PC-3 (cell line): ENCODE data around the gene TDRD12. TPM values are rescaled to one million over a fixed set of nuclear protein-coding genes. Genes with fewer than 3 reads are reported as not detected.
A peak's percentile ranks its signal among the peaks of the same experiment; 100 is the strongest.

ENCODE experiments used
- ATAC-seq: fragments of 200-7000 bp; cut with Tn5 transposase; 2 replicates; pipeline ENCODE4 v1.9.1; 2020; ENCODE audit warnings: mild to moderate bottlenecking, moderate library complexity
- BruUV-seq: library from RNA; stranded (reverse); fragments of 400-500 nt; replicated peaks from 2 replicates; lab custom pipeline; 2021; lab: Mats Ljungman, UMichigan
- CTCF ChIA-PET: fragments of 300-600 bp; sonication (Branson Sonifier 250); formaldehyde crosslinking; loops from one replicate; lab custom pipeline; 2022; ENCODE audit warnings: antibody characterized with exemption; lab: Charles Lee
- POLR2A ChIA-PET: fragments of 300-600 bp; sonication (Branson Sonifier 250); formaldehyde crosslinking; loops from one replicate; lab custom pipeline; 2022; ENCODE audit warnings: antibody characterized with exemption; ENCODE audit not compliant: unreplicated experiment; lab: Charles Lee
- DNase-seq: peaks from one replicate; pipeline ENCODE4 v3.0.0-alpha.2; 2015
- H2AFZ ChIP-seq: fragments of 300-600 bp; sonication (generic); 2 replicates; pipeline ENCODE4 v1.6.0; 2016; ENCODE audit warnings: antibody characterized with exemption, low read length
- H3F3A ChIP-seq: fragments of 300-600 bp; sonication (generic); one replicate; pipeline ENCODE4 v1.6.0; 2017; ENCODE audit warnings: antibody characterized with exemption, low read length, control low read depth, mild to moderate bottlenecking; ENCODE audit not compliant: unreplicated experiment
- H3K27ac ChIP-seq: fragments of 300-600 bp; sonication (generic); 2 replicates; pipeline ENCODE4 v1.5.1; 2016; ENCODE audit warnings: mild to moderate bottlenecking, low read length
- H3K27me3 ChIP-seq: fragments of 300-600 bp; sonication (generic); 2 replicates; pipeline ENCODE4 v1.6.1; 2016; ENCODE audit warnings: low read length, mixed read lengths
- H3K36me3 ChIP-seq: fragments of 300-600 bp; sonication (generic); 2 replicates; pipeline ENCODE4 v1.6.1; 2016; ENCODE audit warnings: low read depth, mixed run types, low read length, mixed read lengths
- H3K4me1 ChIP-seq: fragments of 300-600 bp; sonication (generic); 2 replicates; pipeline ENCODE4 v1.5.1; 2016; ENCODE audit warnings: low read length; ENCODE audit not compliant: insufficient read depth
- H3K4me2 ChIP-seq: fragments of 300-600 bp; sonication (generic); 2 replicates; pipeline ENCODE4 v1.6.0; 2016; ENCODE audit warnings: low read length
- H3K4me3 ChIP-seq: fragments of 300-600 bp; sonication (generic); 2 replicates; pipeline ENCODE4 v1.5.1; 2016; ENCODE audit warnings: mild to moderate bottlenecking, low read length, mixed read lengths
- H3K79me2 ChIP-seq: fragments of 300-600 bp; sonication (generic); 2 replicates; pipeline ENCODE4 v1.6.1; 2017; ENCODE audit warnings: low read length, mixed read lengths
- H3K9ac ChIP-seq: fragments of 300-600 bp; sonication (generic); 2 replicates; pipeline ENCODE4 v1.6.0; 2016; ENCODE audit warnings: mild to moderate bottlenecking, low read length
- H3K9me2 ChIP-seq: fragments of 300-600 bp; sonication (generic); replicated peaks from 2 replicates; pipeline ENCODE4 v1.6.1; 2016; ENCODE audit warnings: mixed run types, low read length, mixed read lengths
- H3K9me3 ChIP-seq: fragments of 300-600 bp; sonication (generic); 2 replicates; pipeline ENCODE4 v1.6.1; 2016; ENCODE audit warnings: low read length, mixed read lengths
- H4K20me1 ChIP-seq: fragments of 300-600 bp; sonication (generic); 2 replicates; pipeline ENCODE4 v1.6.1; 2016; ENCODE audit warnings: low read length, mixed read lengths
- EZH2 ChIP-seq: fragments of 300-600 bp; sonication (generic); IDR thresholded peaks from one replicate; pipeline ENCODE4 v1.6.1; 2017; ENCODE audit warnings: antibody characterized with exemption, mild to moderate bottlenecking, low read length; ENCODE audit not compliant: unreplicated experiment
- EZH2phosphoT487 ChIP-seq: fragments of 300-600 bp; sonication (generic); IDR thresholded peaks from 2 replicates; pipeline ENCODE4 v1.6.1; 2018; ENCODE audit warnings: mild to moderate bottlenecking, antibody characterized with exemption, low read length, borderline replicate concordance
- intact Hi-C: fragments of 100-400 bp; cut with micrococcal nuclease; formaldehyde crosslinking; loops from 2 replicates; pipeline ENCODE4 v1.9.0; 2023
- total RNA-seq: library from RNA; depleted of rRNA; stranded (reverse); fragments of >200 nt; gene quantifications from 2 replicates; pipeline ENCODE4 v1.2.3, GENCODE V29; 2014
- TF ChIP-seq, protein P1 (sequence below): fragments of 300-600 bp; sonication (generic); conservative IDR thresholded peaks from 2 replicates; pipeline ENCODE4 v1.5.1; 2017; ENCODE audit warnings: antibody characterized with exemption, low read depth, mild to moderate bottlenecking, low read length

The TDRD12 gene
- total RNA-seq, 1 experiment from 2014 or later, result not detected

DNA sequence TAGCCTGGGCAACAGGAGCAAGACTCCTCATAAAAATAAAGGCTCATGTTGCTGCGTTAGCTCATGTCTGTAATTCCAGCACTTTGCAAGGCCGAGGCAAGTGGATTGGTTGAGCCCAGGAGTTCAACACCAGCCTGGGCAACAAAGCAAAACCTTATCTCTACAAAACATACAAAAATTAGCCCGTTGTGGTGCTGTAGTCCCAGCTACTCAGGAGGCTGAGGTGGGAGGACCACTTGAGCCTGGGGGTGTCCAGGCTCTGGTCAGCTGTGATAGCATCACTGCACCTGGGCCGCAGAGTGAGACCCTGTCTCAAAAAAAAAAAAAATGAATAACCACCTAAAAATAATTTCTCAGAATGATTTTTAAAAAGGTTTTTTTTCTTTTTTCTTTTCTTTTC lies 31.9 kb upstream of the TDRD12 start:
- DNase-seq (no peak), ATAC-seq (no peak)
- Histone ChIP-seq H3K9me2 (no peaks in the 10 kb centered on the region), H2AFZ (no peak overlapping the region), H3K36me3 (no peaks in the 10 kb centered on the region), H3K27ac (no peak overlapping the region), H3K27me3 (no peaks in the 10 kb centered on the region), H3K9ac (no peak overlapping the region), H3K9me3 (no peaks in the 10 kb centered on the region), H3K4me3 (no peak overlapping the region), H3K4me1 (peaks cover 9% of the 10 kb centered on the region), H3F3A (no peaks in the 10 kb centered on the region), H3K4me2 (no peak overlapping the region), H4K20me1 (no peaks in the 10 kb centered on the region), H3K79me2 (peaks cover 19% of the 10 kb centered on the region)
- ChIA-PET POLR2A (no interaction called here), CTCF (no interaction called here)
- intact Hi-C loops, result no loop called here
- TF ChIP-seq EZH2 (no peak), EZH2phosphoT487 (no peak)
- TF ChIP-seq, protein P1, sequence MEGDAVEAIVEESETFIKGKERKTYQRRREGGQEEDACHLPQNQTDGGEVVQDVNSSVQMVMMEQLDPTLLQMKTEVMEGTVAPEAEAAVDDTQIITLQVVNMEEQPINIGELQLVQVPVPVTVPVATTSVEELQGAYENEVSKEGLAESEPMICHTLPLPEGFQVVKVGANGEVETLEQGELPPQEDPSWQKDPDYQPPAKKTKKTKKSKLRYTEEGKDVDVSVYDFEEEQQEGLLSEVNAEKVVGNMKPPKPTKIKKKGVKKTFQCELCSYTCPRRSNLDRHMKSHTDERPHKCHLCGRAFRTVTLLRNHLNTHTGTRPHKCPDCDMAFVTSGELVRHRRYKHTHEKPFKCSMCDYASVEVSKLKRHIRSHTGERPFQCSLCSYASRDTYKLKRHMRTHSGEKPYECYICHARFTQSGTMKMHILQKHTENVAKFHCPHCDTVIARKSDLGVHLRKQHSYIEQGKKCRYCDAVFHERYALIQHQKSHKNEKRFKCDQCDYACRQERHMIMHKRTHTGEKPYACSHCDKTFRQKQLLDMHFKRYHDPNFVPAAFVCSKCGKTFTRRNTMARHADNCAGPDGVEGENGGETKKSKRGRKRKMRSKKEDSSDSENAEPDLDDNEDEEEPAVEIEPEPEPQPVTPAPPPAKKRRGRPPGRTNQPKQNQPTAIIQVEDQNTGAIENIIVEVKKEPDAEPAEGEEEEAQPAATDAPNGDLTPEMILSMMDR, result no peak
- BruUV-seq, result no TSS peak

DNA sequence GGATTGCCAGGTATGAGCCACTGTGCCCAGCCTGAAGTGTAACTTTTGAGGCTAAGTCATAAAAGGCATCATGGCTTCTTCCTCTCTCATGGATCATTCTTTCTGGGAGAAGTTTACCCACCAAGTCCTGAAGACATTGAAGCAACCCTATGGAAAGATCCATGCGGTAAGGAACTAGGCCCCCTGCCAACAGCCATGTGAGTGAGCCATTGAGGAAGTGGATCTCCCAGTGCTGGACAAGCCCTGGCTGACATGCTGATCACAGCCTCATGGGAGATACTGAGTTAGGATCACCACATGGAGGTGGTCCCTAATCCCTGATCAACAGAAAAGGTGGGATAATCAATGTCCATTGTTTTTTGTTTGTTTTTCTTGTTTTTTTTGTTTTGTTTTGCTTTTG lies 31.3 kb upstream of the TDRD12 start:
- ChIA-PET POLR2A (no interaction called here), CTCF (no interaction called here)
- H3F3A ChIP-seq, result no peaks in the 10 kb centered on the region
- H3K9me2 ChIP-seq, result no peaks in the 10 kb centered on the region
- no peak for TF ChIP-seq EZH2
- H3K4me1 ChIP-seq, result peaks cover 13% of the 10 kb centered on the region
- DNase-seq, result no peak
- no peaks in the 10 kb centered on the region for H4K20me1 ChIP-seq
- BruUV-seq, result no TSS peak
- H3K36me3 ChIP-seq, result no peaks in the 10 kb centered on the region
- no peaks in the 10 kb centered on the region for H3K27me3 ChIP-seq
- intact Hi-C loops, result no loop called here
- no peak for ATAC-seq
- no peak overlapping the region for H3K9ac ChIP-seq
- H3K79me2 ChIP-seq, result peaks cover 25% of the 10 kb centered on the region
- no peak overlapping the region for H3K27ac ChIP-seq
- H3K4me3 ChIP-seq, result no peak overlapping the region
- no peak overlapping the region for H3K4me2 ChIP-seq
- no peaks in the 10 kb centered on the region for H3K9me3 ChIP-seq
- H2AFZ ChIP-seq, result no peak overlapping the region

DNA sequence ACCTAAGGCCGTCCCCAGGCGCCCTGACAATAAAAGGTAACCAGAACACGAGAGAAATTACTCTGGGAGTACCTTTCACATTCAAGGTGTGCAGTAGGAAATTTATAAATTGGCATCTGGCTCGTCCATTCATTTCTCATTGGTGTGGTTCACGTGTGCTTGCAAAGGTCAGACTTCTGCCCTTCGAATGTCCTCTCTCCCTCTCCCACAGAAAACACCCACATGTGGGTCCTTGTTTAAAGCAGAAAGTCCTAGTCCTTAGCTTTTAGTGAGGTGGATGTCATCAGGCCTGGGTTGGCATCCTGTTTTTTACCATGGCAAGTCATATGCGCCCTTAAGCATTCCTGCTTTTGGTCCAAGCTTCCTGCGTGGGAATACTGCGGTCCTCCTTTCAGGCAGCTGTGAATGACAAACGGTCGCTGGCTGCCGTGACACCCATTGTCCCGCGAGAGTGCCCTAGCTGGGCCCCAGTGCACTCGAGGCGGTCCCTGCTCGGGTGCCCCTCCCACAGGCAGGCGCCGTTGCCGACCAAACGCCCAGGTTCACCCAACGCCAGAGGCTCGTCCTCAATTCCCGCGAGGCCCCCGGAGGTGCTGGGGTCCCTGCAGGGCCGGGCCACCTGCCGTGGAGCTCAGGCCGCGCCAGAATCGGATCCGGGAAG lies 28.1 kb upstream of the TDRD12 start, which contains the start of gene NUDT19:
Gene NUDT19 (plus strand): TSS at position 531 of the 661 bp plus-strand sequence. CDS start 140 bp downstream, outside the sequence.
- BruUV-seq, result TSS peak; percentile 36

More for the DNA sequence above, 28.1 kb upstream of the TDRD12 start, which contains the start of gene NUDT19:
- Histone ChIP-seq H3K27ac (peak within 1 kb of the TSS; percentile 34), H3K4me2 (peak within 1 kb of the TSS; percentile 99), H4K20me1 (no peaks in the 10 kb centered on the region), H3K4me3 (peak within 1 kb of the TSS; percentile 90), H3F3A (no peaks in the 10 kb centered on the region), H3K4me1 (peaks cover 18% of the 10 kb centered on the region), H2AFZ (peak within 1 kb of the TSS; percentile 68), H3K9me3 (no peaks in the 10 kb centered on the region), H3K79me2 (peaks cover 55% of the 10 kb centered on the region), H3K27me3 (no peaks in the 10 kb centered on the region), H3K9me2 (no peaks in the 10 kb centered on the region), H3K9ac (peak within 1 kb of the TSS; percentile 92), H3K36me3 (no peaks in the 10 kb centered on the region)
- intact Hi-C loops, result loop anchor here (5.0 kb wide), 2 partner anchors 236 to 281 kb away; partner anchors contain the start of genes CEP89 and FAAP24
- POLR2A ChIA-PET, result interaction anchor here (0.6 kb wide), 1 partner anchor 252 kb away, joined by 3 read pairs; no protein-coding TSS in a partner anchor
- DNase-seq, result peak; percentile 76
- CTCF ChIA-PET, result no interaction called here
- TF ChIP-seq, protein P1, result no peak
- TF ChIP-seq EZH2phosphoT487 (no peak), EZH2 (no peak)
- ATAC-seq, result peak; percentile 92
